ENCODE data around the gene CHTF18.

Gene CHTF18

GRCh38 chr16:794853-795466 lies 6.5 kb downstream of the CHTF18 start:
- DNase-seq: no peak

- no peak for DNase-seq
Measured at GRCh38 chr16:795580-796229, 7.3 kb downstream of the CHTF18 start.

GRCh38 chr16:796296-797119 lies 8.1 kb downstream of the CHTF18 start:
- DNase-seq: no peak

- no peak for DNase-seq
Measured at GRCh38 chr16:797120-797420, 8.7 kb downstream of the CHTF18 start.

GRCh38 chr16:797686-798085 lies 9.3 kb downstream of the CHTF18 start:
- DNase-seq: no peak

- no peak for DNase-seq
Measured at GRCh38 chr16:798666-799065, 10.2 kb downstream of the CHTF18 start.

GRCh38 chr16:799111-799947 lies 10.9 kb downstream of the CHTF18 start:
- no peak for DNase-seq

- DNase-seq: no peak
Measured at GRCh38 chr16:799948-800833, 11.8 kb downstream of the CHTF18 start, which contains the start of gene GNG13. Gene GNG13 (minus strand): TSS chr16:800734. CDS start chr16:799077, 1,657 bp downstream.

- DNase-seq: no peak
Measured at GRCh38 chr16:800834-801511, 12.6 kb downstream of the CHTF18 start.

- DNase-seq: no peak
Measured at GRCh38 chr16:801584-802363, 13.4 kb downstream of the CHTF18 start.

GRCh38 chr16:802461-802860 lies 14.0 kb downstream of the CHTF18 start:
- no peak for DNase-seq

- DNase-seq: no peak
Measured at GRCh38 chr16:802914-803753, 14.7 kb downstream of the CHTF18 start.

GRCh38 chr16:803754-804080 lies 15.3 kb downstream of the CHTF18 start:
- DNase-seq: no peak

GRCh38 chr16:804193-805048 lies 16.0 kb downstream of the CHTF18 start:
- no peak for DNase-seq

- no peak for DNase-seq
Measured at GRCh38 chr16:805474-805873, 17.1 kb downstream of the CHTF18 start.

GRCh38 chr16:807347-808084 lies 19.1 kb downstream of the CHTF18 start:
- DNase-seq: peak; percentile 84

- no peak for DNase-seq
Measured at GRCh38 chr16:808085-808386, 19.6 kb downstream of the CHTF18 start.

GRCh38 chr16:813204-813915 lies 24.9 kb downstream of the CHTF18 start:
- peak; percentile 67 for DNase-seq
